Measurements from ENCODE around the gene FUBP3.

FUBP3 gene, protein sequence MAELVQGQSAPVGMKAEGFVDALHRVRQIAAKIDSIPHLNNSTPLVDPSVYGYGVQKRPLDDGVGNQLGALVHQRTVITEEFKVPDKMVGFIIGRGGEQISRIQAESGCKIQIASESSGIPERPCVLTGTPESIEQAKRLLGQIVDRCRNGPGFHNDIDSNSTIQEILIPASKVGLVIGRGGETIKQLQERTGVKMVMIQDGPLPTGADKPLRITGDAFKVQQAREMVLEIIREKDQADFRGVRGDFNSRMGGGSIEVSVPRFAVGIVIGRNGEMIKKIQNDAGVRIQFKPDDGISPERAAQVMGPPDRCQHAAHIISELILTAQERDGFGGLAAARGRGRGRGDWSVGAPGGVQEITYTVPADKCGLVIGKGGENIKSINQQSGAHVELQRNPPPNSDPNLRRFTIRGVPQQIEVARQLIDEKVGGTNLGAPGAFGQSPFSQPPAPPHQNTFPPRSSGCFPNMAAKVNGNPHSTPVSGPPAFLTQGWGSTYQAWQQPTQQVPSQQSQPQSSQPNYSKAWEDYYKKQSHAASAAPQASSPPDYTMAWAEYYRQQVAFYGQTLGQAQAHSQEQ

DNA sequence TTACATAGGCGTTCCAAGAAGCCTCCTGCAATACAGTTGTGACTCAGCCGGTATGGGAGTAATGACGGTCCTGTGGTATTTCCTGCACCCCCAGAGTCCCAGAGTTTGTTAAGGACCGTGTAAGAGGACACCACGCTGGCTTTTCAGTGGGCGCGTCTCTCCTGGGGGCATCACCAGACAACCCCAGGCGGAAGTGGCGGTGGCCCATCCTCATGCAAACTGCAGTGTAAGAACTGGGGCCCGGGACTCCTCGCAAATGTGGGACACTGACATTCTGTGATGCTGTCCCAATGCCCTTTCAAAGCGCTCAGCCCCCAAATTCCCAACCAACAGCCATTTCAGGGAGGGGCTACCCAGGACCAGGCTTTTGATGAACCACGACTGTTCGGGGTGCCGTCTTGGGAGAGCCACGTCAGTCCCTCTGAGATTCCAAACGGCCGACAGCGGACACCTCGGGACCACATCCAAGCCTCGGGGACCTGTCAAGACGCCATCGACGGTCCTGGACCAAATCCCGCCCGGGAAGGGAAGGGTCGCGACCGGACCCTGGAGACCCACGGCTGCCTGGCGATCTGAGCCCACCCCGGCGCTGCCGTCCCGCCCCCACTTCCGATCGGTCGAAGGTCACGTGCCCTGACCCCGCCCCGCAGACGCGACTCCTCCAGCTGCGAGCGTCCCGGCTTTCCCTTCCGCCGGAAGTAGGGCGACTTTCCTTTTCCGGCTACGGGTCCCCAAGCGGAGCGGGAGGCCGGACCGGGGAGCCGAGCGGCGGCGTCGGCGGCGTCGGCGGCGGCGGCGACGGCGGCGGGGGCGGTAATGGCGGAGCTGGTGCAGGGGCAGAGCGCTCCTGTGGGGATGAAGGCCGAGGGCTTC is at the start of gene FUBP3:
Gene FUBP3 (plus strand): TSS at position 713 of the 873 bp plus-strand sequence. CDS start 104 bp downstream, at position 817.
- peak; percentile 34 for DNase-seq

DNA sequence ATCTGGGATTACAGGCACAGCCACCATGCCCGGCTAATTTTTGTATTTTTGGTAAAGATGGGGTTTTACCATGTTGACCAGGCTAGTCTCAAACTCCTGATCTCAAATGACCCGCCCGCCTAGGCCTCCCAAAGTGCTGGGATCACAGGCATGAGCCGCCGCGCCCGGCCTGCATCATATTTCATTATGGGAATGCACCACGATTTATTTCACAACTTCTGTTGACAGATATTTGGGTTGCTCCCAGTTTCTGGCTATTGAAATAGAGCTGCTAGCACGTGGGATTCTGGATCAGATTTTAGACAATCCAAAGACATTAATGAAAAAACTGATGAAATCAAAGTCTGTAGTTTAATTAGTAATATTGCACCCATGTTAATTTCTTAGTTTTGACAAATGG is 48.4 kb upstream of the FUBP3 start:
- DNase-seq = no peak

DNA sequence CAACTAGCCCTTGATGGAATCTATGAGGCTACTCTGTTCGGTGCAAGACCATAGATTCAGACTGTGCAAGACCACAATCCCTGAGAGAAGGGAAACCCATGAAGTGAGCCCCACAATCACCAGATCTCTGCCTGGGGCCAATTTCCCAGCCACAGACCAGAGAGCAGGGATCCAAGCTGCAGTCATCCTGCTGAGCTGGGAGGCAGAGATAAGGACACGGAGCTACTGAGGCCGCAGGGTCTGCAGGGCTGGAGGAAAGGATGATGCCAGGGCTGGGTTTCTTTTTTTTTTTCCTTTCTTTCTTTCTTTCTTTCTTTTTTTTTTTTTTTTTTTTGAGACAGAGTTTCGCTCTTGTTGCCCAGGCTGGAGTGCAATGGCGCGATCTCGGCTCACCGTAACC is 47.7 kb upstream of the FUBP3 start:
- DNase-seq = no peak

DNA sequence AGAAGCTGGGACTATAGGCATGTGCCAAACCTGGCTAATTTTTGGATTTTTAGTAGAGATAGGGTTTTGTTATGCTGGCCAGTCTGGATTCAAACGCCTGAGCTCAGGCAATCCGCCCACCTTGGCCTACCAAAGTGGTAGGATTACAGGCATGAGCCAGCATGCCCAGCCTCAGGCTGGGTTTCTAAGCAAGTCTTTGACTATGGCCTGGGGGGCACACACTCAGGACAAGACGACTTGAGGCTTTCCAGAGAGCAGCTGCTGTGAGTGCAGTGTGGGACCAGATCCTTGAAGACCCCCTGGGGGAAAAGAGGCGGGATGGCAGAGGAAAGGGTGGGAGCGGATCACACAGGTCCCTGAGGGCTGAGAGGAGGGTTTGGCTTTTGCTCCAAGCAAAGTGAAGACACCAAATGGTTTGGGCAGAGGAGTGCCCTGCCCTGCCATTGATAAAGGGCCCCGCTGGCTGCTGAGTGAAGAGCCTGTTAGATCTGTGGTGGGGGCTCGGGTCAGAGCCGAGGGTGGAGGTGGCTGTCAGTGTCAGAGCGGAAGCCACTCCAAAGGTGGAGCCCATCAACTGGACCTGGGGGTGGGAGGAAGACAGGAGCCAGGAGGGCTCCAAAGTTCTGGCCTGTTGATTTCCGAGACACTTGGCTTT is 46.8 kb upstream of the FUBP3 start:
- DNase-seq = no peak

DNA sequence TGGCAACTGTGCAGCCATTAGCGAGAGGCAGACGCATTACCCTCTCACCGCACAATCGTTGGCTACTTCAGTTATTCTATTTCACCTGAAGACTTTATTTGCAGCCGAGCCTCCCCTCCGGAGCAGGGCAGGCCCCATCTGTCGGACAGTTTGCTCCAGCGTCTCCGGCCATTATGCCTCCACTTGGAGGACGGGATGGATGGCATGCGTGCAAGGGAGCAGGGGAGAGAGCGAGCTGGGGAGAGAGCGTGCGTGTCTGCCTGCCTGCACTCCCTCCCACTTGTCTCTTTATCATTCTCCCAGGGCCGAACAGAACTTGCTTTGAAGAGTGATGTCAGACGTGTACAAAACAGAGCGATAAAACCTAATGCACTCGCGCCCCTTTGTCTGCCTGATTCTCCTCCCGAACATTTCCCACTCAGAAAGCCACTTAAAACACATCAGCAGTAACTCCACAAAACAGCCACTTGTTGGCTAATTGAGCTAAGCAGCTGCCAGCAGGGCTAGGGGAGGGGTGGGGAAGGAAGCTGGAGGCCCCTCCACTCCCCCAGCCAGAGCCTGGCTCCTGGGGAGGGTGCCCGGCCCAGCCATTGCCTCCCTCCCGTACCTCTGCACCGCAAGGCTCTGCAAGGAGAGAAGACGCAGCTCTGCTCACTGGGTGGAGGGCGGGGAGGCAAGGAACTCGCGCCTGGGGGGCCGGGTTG is 43.4 kb upstream of the FUBP3 start:
- DNase-seq = no peak

DNA sequence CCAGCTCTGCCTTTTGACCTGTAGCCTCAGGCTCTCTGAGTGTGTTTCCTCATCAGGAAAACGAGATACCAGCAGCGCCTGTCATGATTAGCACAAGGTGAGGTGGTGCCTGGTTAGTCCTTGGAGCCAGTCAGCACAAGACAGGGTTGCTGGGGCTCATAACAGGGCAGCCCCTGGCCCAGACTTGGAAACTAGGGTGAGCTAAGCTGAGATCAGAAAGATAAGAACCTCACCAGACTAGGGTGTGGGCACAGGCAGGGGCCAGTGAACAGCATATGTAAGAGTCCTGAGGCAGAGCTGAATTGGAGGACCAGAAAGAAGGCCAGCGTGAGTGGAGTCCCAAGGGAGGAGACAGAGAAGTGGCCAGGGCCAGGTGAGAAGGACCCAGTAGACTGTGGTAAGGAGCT is 42.7 kb upstream of the FUBP3 start:
- DNase-seq = no peak

DNA sequence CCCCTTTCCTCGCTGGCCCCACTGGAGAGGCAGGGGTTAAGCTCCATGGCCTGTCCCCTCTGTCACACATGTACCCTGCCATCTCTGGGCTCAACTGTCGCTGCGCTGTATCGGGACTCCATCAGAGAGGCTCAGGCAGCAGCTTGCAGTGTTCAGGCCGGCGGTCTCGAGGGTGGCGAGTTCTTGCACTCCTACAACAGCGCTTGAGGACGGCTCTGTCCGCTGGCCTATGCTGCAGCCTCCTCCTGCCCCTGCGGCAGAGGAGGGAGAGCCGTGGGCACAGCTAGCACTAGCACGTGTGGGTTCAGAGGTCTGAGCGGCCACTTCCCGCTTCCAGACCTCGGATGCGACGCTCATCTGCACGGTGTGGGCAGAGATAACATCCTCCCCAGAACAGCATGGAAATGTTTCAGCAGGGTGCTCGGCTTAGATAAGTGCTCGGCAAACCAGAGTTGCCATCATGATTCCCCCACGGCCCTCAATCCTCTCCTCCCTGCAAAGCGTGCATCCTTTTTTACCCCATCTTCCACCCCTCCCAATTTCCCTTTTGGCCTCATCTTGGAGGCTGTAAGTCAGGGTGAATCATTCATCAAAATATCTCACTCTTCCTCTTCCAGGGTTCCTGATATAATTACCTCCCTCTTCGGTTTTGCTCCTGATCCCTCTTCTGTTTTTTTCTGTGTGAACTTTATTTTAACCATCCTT is 41.9 kb upstream of the FUBP3 start:
- DNase-seq = no peak

DNA sequence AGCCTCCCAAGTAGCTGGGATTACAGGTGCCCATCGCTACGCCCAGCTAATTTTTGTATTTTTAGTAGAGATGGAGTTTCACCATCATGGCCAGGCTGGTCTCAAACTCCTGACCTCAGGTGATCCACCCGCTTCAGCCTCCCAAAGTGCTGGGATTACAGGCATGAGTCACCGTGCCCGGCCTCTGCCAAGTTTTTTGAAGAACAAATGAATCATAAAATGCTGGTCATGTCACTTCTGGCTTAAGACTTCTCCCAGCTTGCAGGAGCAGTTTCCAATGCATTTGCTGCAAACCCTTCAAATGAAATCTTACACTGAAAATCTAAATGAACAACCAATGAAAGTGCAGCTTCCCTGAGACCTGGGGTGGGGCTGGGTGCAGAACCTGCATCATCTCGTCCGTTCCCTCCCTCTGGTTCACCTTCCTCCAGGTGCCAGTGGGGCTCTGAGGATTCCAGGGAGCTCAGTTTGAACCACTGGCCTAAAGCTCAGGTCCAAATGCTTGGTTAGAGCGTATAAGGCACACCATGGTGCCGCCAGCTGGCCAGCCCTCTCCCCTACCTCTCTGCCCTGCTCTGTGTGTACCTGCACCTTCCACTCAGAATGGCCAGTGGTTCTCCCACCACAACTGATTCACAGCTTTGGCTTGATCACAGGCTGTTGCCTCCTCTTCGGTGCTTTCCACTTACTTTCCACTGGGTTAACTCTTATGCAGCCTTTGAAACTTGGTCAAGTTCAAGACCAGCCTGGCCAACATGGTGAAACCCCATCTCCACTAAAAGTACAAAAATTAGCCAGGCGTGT is 39.8 kb upstream of the FUBP3 start:
- no peak for DNase-seq

DNA sequence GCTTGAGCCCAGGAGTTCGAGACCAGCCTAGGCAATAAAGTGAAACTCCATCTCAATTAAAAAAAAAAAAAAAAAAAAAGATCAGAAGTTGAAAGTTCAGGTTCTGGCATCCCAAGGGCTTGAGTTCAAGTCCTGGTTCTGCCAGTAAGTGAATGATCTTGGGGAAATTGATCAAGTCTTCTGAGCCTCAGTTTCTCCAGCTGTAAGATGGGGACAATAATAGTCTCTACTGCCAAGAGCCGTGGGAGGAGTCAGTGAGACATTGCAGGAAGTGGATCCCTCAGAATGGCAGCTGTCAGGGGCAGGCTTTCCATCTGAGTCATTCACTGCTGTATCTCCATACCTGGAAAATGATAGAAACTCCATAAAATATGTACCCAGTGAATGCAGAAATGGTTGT is 37.8 kb upstream of the FUBP3 start:
- DNase-seq = no peak

DNA sequence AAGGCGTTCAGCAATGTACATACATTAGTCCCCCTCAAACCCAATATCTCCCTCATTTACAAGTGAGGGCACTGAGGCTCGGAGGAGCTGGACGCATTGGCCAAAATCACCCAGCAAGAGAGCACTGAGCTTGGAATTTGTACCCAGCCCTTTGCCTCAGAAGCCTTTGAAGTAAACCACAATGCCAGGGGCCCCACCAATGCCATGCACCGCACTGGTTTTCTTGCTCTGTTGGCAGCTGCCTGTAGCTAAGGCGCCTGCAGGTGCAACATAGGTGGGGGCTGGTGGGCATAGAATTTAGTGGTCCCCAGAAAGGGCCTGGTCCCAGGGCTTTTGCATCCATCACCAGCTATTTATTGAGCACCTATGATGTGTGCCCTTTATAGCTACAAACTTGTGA is 37.3 kb upstream of the FUBP3 start:
- no peak for DNase-seq

DNA sequence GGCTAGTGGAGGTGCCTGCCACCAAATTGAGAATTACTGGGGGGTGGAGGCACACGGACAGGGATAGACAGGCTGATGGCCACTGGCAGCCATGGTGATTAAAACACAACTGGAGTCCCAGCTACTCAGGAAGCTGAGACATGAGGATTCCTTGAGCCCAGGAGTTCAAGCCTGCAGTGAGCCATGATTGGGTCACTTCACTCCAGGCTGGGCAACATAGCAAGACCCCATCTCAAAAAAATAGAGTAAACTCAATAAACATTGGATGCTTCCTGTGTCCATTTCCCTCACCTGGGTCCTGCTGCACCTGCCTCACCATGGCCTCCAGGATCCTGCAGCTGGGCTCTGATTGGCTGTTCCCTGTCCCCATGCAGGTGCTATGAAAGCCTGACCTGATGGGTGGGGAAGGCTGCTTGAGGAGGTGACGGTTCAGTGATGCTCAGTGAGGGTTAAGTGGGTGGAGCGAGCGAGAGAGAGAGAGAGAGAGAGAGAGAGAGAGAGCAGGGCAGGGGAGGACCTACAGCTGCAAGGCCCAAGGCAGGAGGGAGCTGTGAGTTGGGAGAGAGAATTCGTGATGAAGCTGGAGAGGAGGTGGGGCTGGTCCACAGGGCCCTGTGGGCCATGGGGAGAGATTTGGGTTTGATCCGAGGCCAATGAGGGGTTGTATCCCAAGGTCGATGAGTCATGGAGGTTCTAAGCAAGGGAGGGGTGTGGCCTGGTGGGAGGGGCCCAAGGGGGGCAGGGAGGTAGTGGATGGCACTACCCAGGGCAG is 36.7 kb upstream of the FUBP3 start:
- no peak for DNase-seq

DNA sequence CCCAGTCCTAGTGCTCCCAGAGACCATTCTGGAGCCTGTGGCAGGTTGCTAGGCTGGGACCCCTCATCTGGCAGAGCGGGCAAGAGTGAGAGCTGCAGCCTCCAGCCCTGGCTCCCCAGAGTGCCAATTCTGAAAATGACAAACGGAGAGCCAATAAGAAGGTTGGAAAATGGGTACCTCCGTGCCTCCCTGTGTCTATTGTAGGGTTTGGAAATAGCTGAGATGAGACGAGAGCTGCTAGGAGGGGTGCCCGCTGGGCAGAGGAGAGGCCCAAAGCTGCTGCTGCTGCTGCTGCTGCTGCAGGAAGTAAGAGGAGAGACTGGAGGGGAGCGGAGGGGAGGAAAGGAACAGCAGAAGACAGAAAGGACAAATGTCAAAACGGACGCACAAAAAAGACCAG is 36.0 kb upstream of the FUBP3 start:
- DNase-seq = no peak

DNA sequence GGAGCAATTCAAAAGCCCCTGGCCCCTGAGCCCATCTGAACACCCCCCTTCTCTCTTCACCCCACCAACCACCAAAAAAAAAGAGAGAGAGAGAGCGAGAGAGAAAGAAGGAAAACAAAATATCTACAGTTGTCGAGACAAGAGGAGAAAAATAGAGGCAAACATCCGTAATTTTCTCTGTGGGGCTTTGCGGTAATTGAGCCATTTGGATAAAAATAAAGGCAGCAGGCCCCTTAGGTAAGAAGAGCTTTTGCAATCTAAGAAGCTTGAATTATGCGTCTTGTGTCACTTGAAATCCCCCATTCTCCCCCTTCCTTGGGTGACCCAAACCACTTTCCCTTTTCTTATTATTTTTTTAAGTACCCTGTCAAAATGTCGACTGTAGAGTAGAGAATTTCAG is 35.5 kb upstream of the FUBP3 start:
- DNase-seq = peak; percentile 18

DNA sequence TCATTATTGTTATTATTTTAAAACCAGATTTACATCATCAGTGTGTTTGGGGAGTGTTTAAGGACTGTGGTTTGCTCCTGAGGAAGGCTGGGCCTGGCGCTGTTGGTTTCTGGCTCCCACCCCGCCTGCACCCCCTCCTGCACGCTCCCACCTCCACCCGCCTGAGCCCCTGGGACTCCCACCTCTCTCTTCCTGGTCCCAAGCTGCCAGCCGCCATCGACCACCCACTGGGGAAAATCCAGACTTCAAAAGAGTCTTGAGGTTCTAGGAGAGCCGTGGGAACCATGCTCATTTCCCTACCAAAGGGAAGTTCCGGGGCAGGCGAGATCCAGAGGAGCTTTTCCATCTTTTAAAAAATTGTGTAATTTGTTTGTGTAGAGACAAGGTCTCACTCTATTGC is 35.0 kb upstream of the FUBP3 start:
- DNase-seq = no peak

DNA sequence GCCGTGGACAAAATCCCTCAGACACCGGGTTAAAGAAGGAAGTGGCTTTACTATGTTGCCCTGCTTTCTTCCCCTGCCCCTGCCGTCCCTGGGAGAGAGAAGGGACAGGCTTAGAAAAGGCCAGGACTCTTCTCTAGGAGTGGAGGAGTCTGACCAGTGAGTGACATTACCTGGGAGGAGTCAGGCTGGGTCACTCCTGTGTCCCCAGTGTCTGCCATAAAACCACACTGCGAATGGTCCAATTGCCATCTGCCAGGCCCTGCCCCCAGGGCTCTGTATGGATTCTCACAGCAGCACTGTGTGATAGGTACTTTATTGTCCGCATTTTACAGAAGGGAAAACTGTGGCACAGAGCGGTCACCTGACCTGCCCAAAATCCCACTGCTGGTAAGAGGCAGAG is 31.3 kb upstream of the FUBP3 start:
- no peak for DNase-seq

DNA sequence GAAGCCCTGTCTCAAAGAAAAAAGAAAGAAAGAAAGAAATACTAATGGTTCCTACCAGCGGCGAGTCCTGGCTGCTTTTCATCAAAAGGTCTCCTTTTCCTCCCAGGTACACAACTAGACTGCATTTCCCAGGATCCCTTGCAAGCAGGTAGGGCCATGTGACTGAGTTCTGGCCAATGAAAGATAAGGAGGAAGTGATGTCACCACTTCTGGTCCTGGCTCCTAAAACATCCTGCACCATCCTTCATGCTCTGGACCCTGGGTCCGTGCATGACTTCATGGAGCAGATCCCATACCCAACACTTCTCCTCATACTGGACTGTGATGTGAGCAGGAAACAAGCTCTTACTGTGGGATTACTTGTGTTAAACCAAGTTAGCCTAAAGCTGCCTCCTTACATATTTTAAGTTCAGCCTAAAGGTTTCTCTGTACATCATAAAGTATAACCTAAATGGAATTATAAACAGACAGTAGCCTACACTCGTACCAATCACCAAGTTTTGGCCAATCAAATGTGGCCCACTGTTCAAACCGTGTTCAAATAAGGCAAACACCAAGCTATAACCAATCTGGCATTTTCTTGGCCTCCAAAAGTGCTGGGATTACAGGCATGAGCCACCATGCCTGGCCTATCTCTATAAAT is 30.2 kb upstream of the FUBP3 start:
- no peak for DNase-seq

DNA sequence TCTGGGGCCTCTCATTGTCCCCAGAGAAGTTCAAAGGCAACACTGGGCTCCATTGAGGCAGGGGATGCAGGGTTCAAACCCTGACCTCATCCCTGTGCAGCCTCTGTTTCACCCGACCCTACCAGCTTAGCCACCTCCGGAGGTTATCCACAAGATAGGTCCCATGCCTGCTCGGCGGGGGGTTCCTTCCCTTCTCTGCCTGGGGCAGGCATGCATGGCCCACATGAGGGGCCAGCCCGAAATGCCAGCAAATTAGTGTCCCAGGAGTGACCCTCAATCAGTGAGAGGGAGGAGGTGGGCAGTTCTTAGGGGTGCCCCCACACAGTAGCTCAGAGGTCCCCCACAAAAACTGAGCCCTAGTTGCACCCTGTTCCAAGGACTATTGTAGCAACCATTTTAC is 24.8 kb upstream of the FUBP3 start:
- no peak for DNase-seq

DNA sequence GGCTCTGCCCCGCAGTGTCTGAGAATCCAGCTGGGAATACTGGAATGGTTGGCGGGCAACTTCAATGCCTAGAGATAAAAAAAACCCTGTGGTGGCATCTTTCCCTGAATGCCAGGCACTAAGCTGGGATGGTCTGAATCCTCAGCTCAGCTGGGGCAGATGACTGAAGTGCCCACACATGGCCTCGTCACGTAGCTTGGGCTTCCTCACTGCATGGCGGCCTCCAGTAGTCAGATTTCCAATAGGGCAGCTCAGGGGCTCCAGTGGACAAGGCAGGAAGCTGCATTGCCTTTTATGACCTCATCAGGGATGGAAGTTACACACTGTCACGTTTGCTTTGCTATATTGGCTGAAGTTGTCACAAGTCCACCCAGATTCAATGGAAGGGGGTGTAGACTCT is 24.3 kb upstream of the FUBP3 start:
- no peak for DNase-seq

DNA sequence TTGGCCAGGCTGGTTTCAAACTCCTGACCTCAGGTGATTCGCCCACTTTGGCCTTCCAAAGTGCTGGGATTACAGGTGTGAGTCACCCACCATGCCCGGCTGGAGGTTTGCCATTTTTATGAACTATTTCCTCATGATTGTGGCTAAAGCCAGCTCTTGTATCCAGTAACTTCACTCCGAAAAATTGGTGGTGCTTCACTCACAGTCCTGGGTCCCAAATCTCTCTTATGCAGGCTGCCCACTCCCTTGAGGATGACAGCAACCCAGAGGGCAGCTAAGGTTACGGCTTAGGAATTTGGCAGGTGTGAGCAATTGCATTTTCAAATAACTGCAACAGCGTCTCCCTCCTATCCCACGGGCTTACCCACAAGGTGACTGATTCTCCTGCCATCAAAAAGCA is 23.4 kb upstream of the FUBP3 start:
- DNase-seq = no peak

Measured in SIG-M5 (cell line).